Skin epidermis (tissue), 12 donors: ENCODE results near the gene TMC1.
A peak's percentile ranks its signal among the peaks of the same experiment; 100 is the strongest.

Source experiments
- H3K27ac ChIP-seq, 21 experiments: fragments of 200-600 bp; sonication (generic) in 11 of 21; one replicate each; pipeline ENCODE4 v1.5.0; 2020; ENCODE audit warnings: mild to moderate bottlenecking in 3 of 21, inconsistent platforms in 2 of 21, moderate library complexity in 2 of 21
- H3K4me3 ChIP-seq, 7 experiments: fragments of 200-600 bp; sonication (generic) in 2 of 7; one replicate each; pipeline ENCODE4 v1.5.0; 2020; ENCODE audit warnings: inconsistent platforms in 2 of 7, mild to moderate bottlenecking in 2 of 7, moderate library complexity in 1 of 7

TMC1 gene

GRCh38 chr9:72564479-72565281, 43.3 kb downstream of the TMC1 start:
- Histone ChIP-seq H3K4me3 (no peak overlapping the region), H3K27ac (no peak overlapping the region)

GRCh38 chr9:72565535-72565934, 44.1 kb downstream of the TMC1 start:
- H3K27ac ChIP-seq, result no peak overlapping the region
- H3K4me3 ChIP-seq, result no peak overlapping the region

GRCh38 chr9:72574156-72574810, 52.9 kb downstream of the TMC1 start:
- no peak overlapping the region for H3K27ac ChIP-seq
- H3K4me3 ChIP-seq, result no peak overlapping the region

GRCh38 chr9:72575666-72576065, 54.3 kb downstream of the TMC1 start:
- peak overlapping the region in 3 of 21 experiments; percentile 56 to 83 (median 59) for H3K27ac ChIP-seq

GRCh38 chr9:72576087-72576486, 54.7 kb downstream of the TMC1 start:
- H3K27ac ChIP-seq, result peak overlapping the region in 13 of 21 experiments; percentile 1 to 83 (median 64)
- no peak overlapping the region for H3K4me3 ChIP-seq

More at GRCh38 chr9:72575666-72576065, 54.3 kb downstream of the TMC1 start:
- H3K4me3 ChIP-seq, result no peak overlapping the region

GRCh38 chr9:72577212-72577753, 55.9 kb downstream of the TMC1 start:
- H3K4me3 ChIP-seq, result no peak overlapping the region

GRCh38 chr9:72579190-72579589, 57.8 kb downstream of the TMC1 start:
- Histone ChIP-seq H3K4me3 (no peak overlapping the region), H3K27ac (peak overlapping the region in 17 of 21 experiments; percentile 3 to 83 (median 57))

More at GRCh38 chr9:72577212-72577753, 55.9 kb downstream of the TMC1 start:
- H3K27ac ChIP-seq, result peak overlapping the region in 19 of 21 experiments; percentile 16 to 83 (median 61)

- H3K27ac ChIP-seq, result peak overlapping the region in 5 of 21 experiments; percentile 4 to 71 (median 67)
- H3K4me3 ChIP-seq, result no peak overlapping the region
Measured at GRCh38 chr9:72579880-72580550, 58.6 kb downstream of the TMC1 start.

- Histone ChIP-seq H3K4me3 (no peak overlapping the region), H3K27ac (peak overlapping the region in 2 of 21 experiments; percentile 0 to 15)
Measured at GRCh38 chr9:72581694-72582093, 60.3 kb downstream of the TMC1 start.

- peak overlapping the region in 1 of 21 experiments; percentile 12 for H3K27ac ChIP-seq
- H3K4me3 ChIP-seq, result no peak overlapping the region
Measured at GRCh38 chr9:72583370-72583769, 62.0 kb downstream of the TMC1 start.

GRCh38 chr9:72586388-72587130, 65.2 kb downstream of the TMC1 start:
- Histone ChIP-seq H3K27ac (peak overlapping the region in 11 of 21 experiments; percentile 8 to 72 (median 47)), H3K4me3 (no peak overlapping the region)

GRCh38 chr9:72588336-72588735, 66.9 kb downstream of the TMC1 start:
- no peak overlapping the region for H3K4me3 ChIP-seq
- H3K27ac ChIP-seq, result peak overlapping the region in 1 of 21 experiments; percentile 19

- Histone ChIP-seq H3K4me3 (no peak overlapping the region), H3K27ac (peak overlapping the region in 1 of 21 experiments; percentile 25)
Measured at GRCh38 chr9:72589667-72590521, 68.5 kb downstream of the TMC1 start.

- no peak overlapping the region for H3K4me3 ChIP-seq
- H3K27ac ChIP-seq, result no peak overlapping the region
Measured at GRCh38 chr9:72590824-72591223, 69.4 kb downstream of the TMC1 start.

GRCh38 chr9:72592502-72593403, 71.3 kb downstream of the TMC1 start:
- H3K27ac ChIP-seq, result peak overlapping the region in 4 of 21 experiments; percentile 5 to 39 (median 22)

GRCh38 chr9:72596451-72597180, 75.2 kb downstream of the TMC1 start:
- Histone ChIP-seq H3K27ac (no peak overlapping the region), H3K4me3 (no peak overlapping the region)

More at GRCh38 chr9:72592502-72593403, 71.3 kb downstream of the TMC1 start:
- H3K4me3 ChIP-seq, result no peak overlapping the region

- no peak overlapping the region for H3K27ac ChIP-seq
- no peak overlapping the region for H3K4me3 ChIP-seq
Measured at GRCh38 chr9:72597181-72597517, 75.7 kb downstream of the TMC1 start.
